Keratinocyte (primary cell): ENCODE measurements around the gene CRIM1. TPM values are rescaled to one million over a fixed set of nuclear protein-coding genes. Genes with fewer than 3 reads are reported as not detected.

Source experiments
- DNase-seq: peaks from one replicate; pipeline ENCODE4 v3.0.0-alpha.2; 2011; ENCODE audit warnings: low read depth, missing footprints, low spot score
- FAIRE-seq: peaks from 2 replicates; lab custom pipeline; 2011; peaks lifted over from hg19 to GRCh38; lab: Jason Lieb, UNC
- H2AFZ ChIP-seq: 2 replicates; pipeline ENCODE4 v1.6.0; 2012; ENCODE audit warnings: low read length, control low read depth, inconsistent platforms; ENCODE audit not compliant: control insufficient read depth
- H3K27ac ChIP-seq: 2 replicates; pipeline ENCODE4 v1.5.1; 2011; ENCODE audit warnings: low read length; ENCODE audit not compliant: control insufficient read depth, insufficient read depth
- H3K27me3 ChIP-seq: 3 replicates; pipeline ENCODE4 v1.6.0; 2011; ENCODE audit warnings: low read length; ENCODE audit not compliant: control insufficient read depth, insufficient read depth; ENCODE audit errors: extremely low read depth
- H3K36me3 ChIP-seq, 2 experiments: 2 replicates in 1 of 2; 3 replicates in 1 of 2; pipeline ENCODE4 v1.5.1; 2011; ENCODE audit warnings: low read length in 2 of 2, mild to moderate bottlenecking in 1 of 2; ENCODE audit not compliant: control insufficient read depth in 2 of 2, insufficient read depth in 2 of 2; ENCODE audit errors: extremely low read depth in 1 of 2
- H3K4me1 ChIP-seq: 3 replicates; pipeline ENCODE4 v1.5.1; 2011; ENCODE audit warnings: low read length; ENCODE audit not compliant: control insufficient read depth, insufficient read depth; ENCODE audit errors: extremely low read depth
- H3K4me2 ChIP-seq: 3 replicates; pipeline ENCODE4 v1.6.0; 2011; ENCODE audit warnings: low read depth, low read length; ENCODE audit not compliant: control insufficient read depth, insufficient read depth; ENCODE audit errors: extremely low read depth
- H3K4me3 ChIP-seq, 3 experiments: fragments of 200-600 bp in 1 of 3; sonication (generic) in 1 of 3; 2 replicates in 2 of 3; 3 replicates in 1 of 3; pipeline ENCODE4 v1.5.1; 2011 to 2016; ENCODE audit warnings: low read length in 3 of 3, mild to moderate bottlenecking in 3 of 3, control low read depth in 2 of 3, inconsistent platforms in 1 of 3, low read depth in 1 of 3, mixed read lengths in 1 of 3, mixed run types in 1 of 3, moderate library complexity in 1 of 3; ENCODE audit not compliant: control insufficient read depth in 2 of 3, insufficient read depth in 2 of 3; ENCODE audit errors: extremely low read depth in 1 of 3
- H3K79me2 ChIP-seq: 2 replicates; pipeline ENCODE4 v1.6.0; 2012; ENCODE audit warnings: low read length; ENCODE audit not compliant: control insufficient read depth, insufficient read depth
- H3K9ac ChIP-seq: 3 replicates; pipeline ENCODE4 v1.6.0; 2011; ENCODE audit warnings: low read length; ENCODE audit not compliant: control insufficient read depth, insufficient read depth; ENCODE audit errors: extremely low read depth
- H3K9me1 ChIP-seq: 3 replicates; pipeline ENCODE4 v1.6.0; 2011; ENCODE audit warnings: low read length; ENCODE audit not compliant: control insufficient read depth, insufficient read depth; ENCODE audit errors: extremely low read depth
- H3K9me3 ChIP-seq: 2 replicates; pipeline ENCODE4 v1.5.1; 2012; ENCODE audit warnings: low read depth, low read length; ENCODE audit not compliant: control insufficient read depth
- H4K20me1 ChIP-seq: 3 replicates; pipeline ENCODE4 v1.6.0; 2011; ENCODE audit warnings: low read length; ENCODE audit not compliant: control insufficient read depth, insufficient read depth; ENCODE audit errors: extremely low read depth
- EZH2 ChIP-seq: IDR thresholded peaks from one replicate; pipeline ENCODE4 v1.6.1; 2012; ENCODE audit warnings: inconsistent platforms, mild to moderate bottlenecking, low read length, moderate library complexity
- dilution Hi-C: fragments of 300-500 bp; cut with MboI; formaldehyde crosslinking; loops from one replicate; pipeline ENCODE4 v1.7.0; 2020; ENCODE audit warnings: low sequenced_read_pairs; ENCODE audit not compliant: extremely low pct_ligation_motif_present
- polyA plus RNA-seq, 5 experiments: library from polyadenylated mRNA; depleted of rRNA in 3 of 5; stranded (reverse) in 3 of 5; stranded (forward) in 1 of 5; unstranded in 1 of 5; fragments of >200 nt; gene quantifications; 1 replicate in 1 of 5; 2 replicates in 3 of 5; 3 replicates in 1 of 5; pipeline versions ENCODE4 v1.2.1 to v1.2.3, GENCODE V29; 2011 to 2012; ENCODE audit warnings: missing spikeins in 2 of 5, low read depth in 1 of 5, low replicate concordance in 1 of 5
- TF ChIP-seq, protein P1 (sequence below), 3 experiments: IDR thresholded peaks in 1 of 3; conservative IDR thresholded peaks in 1 of 3; optimal IDR thresholded peaks in 1 of 3; 2 replicates in 2 of 3; 3 replicates in 1 of 3; pipeline versions ENCODE3 to v1.5.1; 2011; ENCODE audit warnings: low read length in 3 of 3, mild to moderate bottlenecking in 3 of 3, moderate library complexity in 2 of 3, control low read depth in 1 of 3, inconsistent platforms in 1 of 3; ENCODE audit not compliant: insufficient read depth in 2 of 3; ENCODE audit errors: extremely low read depth in 1 of 3

Gene CRIM1
- polyA plus RNA-seq, 1 donor (not counting 4 experiments of a cell fraction or from before 2014, with no cell fraction given) = 98.3 TPM

DNA sequence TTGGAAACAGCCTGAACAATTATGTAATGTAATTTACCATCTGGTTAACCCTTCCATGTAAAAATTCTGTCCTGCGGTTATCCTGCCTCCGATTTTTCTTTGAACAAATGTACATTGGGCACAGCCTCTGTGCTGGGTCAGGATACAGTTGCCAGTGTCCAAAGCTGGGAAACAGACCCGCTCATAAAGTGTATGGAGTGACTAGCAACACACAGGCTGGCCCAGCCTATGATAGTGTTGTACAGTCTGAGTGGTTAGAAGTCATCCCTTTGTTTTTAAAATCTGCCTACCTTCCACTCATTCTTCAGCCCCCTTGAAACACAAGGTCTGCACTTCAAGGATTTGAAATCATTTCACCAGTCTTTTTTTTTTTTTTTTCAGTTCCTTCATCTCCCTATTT lies 192.3 kb downstream of the CRIM1 start:
- no peaks in the 10 kb centered on the region for H3K79me2 ChIP-seq
- no peaks in the 10 kb centered on the region for H3K9me1 ChIP-seq
- no peak overlapping the region for H3K4me2 ChIP-seq
- no peaks in the 10 kb centered on the region for H3K9me3 ChIP-seq
- peaks cover 20 to 22% of the 10 kb centered on the region in 2 experiments for H3K36me3 ChIP-seq
- no peak for DNase-seq
- H3K4me3 ChIP-seq = no peak overlapping the region
- H3K4me1 ChIP-seq = no peaks in the 10 kb centered on the region
- FAIRE-seq = no peak
- dilution Hi-C loops = no loop called here
- no peak overlapping the region for H3K9ac ChIP-seq
- no peak overlapping the region for H2AFZ ChIP-seq
- H4K20me1 ChIP-seq = no peaks in the 10 kb centered on the region
- no peak overlapping the region for H3K27ac ChIP-seq
- TF ChIP-seq, protein P1, sequence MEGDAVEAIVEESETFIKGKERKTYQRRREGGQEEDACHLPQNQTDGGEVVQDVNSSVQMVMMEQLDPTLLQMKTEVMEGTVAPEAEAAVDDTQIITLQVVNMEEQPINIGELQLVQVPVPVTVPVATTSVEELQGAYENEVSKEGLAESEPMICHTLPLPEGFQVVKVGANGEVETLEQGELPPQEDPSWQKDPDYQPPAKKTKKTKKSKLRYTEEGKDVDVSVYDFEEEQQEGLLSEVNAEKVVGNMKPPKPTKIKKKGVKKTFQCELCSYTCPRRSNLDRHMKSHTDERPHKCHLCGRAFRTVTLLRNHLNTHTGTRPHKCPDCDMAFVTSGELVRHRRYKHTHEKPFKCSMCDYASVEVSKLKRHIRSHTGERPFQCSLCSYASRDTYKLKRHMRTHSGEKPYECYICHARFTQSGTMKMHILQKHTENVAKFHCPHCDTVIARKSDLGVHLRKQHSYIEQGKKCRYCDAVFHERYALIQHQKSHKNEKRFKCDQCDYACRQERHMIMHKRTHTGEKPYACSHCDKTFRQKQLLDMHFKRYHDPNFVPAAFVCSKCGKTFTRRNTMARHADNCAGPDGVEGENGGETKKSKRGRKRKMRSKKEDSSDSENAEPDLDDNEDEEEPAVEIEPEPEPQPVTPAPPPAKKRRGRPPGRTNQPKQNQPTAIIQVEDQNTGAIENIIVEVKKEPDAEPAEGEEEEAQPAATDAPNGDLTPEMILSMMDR (optimal IDR thresholded peaks at IDR 0.05 in 1 of 3, IDR thresholded peaks at IDR 0.05 in 1 of 3, conservative IDR thresholded peaks at IDR 0.05 in 1 of 3; ENCODE audit: extremely low read depth in 1 of 3, insufficient read depth in 2 of 3, low read length in 3 of 3) = no peak
- no peak for TF ChIP-seq EZH2
- no peaks in the 10 kb centered on the region for H3K27me3 ChIP-seq

GRCh38 chr2:36549165-36549574 lies 193.6 kb downstream of the CRIM1 start:
- Histone ChIP-seq H2AFZ (no peak overlapping the region), H3K9me3 (no peaks in the 10 kb centered on the region), H3K79me2 (no peaks in the 10 kb centered on the region), H4K20me1 (no peaks in the 10 kb centered on the region), H3K4me2 (no peak overlapping the region), H3K9ac (no peak overlapping the region), H3K36me3 (peaks cover 16 to 18% of the 10 kb centered on the region in 2 experiments), H3K27me3 (no peaks in the 10 kb centered on the region), H3K27ac (no peak overlapping the region), H3K4me1 (no peaks in the 10 kb centered on the region), H3K4me3 (no peak overlapping the region), H3K9me1 (no peaks in the 10 kb centered on the region)
- dilution Hi-C loops = no loop called here
- FAIRE-seq = no peak
- TF ChIP-seq, protein P1 (optimal IDR thresholded peaks at IDR 0.05 in 1 of 3, IDR thresholded peaks at IDR 0.05 in 1 of 3, conservative IDR thresholded peaks at IDR 0.05 in 1 of 3; ENCODE audit: extremely low read depth in 1 of 3, insufficient read depth in 2 of 3, low read length in 3 of 3) = no peak
- DNase-seq = no peak
